ENCODE data around the gene INPP5K.

The INPP5K gene

DNA sequence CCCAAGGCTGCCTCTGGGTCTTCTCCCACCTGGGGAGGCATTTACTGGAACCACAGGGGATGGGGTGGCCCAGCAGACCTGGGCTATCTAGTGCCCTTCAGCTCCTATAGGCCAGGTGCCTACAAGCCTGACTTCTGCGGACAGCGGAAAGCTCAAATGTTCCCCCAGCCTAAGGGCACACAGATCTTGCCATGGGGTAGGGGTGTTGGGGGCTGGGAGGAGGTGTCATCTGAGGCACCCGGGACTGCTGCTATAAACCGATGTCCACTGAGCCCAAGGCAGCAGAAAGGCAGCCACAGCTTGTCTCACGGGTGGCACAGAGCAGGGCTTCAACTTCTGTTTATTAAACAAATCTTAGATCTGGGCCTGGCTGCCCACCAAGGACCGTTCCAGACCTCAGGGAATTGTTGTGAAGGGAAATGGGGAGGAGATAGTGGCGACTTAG lies 27.6 kb downstream of the INPP5K start:
- H3K9ac ChIP-seq (ENCODE audit: low read depth, low read length), result peak overlapping the region; percentile 90
- peaks cover 5% of the 10 kb centered on the region for H3K36me3 ChIP-seq (ENCODE audit: insufficient read depth, low read length)
- peak overlapping the region; percentile 99 for H3K4me2 ChIP-seq (ENCODE audit: low read length)
- H3K9me3 ChIP-seq (replicated peaks; ENCODE audit: low read length), result no peaks in the 10 kb centered on the region
- peaks cover 58% of the 10 kb centered on the region for H3K4me1 ChIP-seq (ENCODE audit: control insufficient read depth, insufficient read depth, low read length)
- peak overlapping the region; percentile 79 for H3K4me3 ChIP-seq (ENCODE audit: low read length)
- no peaks in the 10 kb centered on the region for H3K27me3 ChIP-seq (ENCODE audit: control insufficient read depth, insufficient read depth, low read length)

- H3K27me3 ChIP-seq (ENCODE audit: control insufficient read depth, insufficient read depth, low read length), result no peaks in the 10 kb centered on the region
- peak overlapping the region; percentile 79 for H3K4me3 ChIP-seq (ENCODE audit: low read length)
- H3K9me3 ChIP-seq (replicated peaks; ENCODE audit: low read length), result no peaks in the 10 kb centered on the region
- peak overlapping the region; percentile 90 for H3K9ac ChIP-seq (ENCODE audit: low read depth, low read length)
- H3K4me1 ChIP-seq (ENCODE audit: control insufficient read depth, insufficient read depth, low read length), result peaks cover 61% of the 10 kb centered on the region
- peak overlapping the region; percentile 99 for H3K4me2 ChIP-seq (ENCODE audit: low read length)
- peaks cover 10% of the 10 kb centered on the region for H3K36me3 ChIP-seq (ENCODE audit: insufficient read depth, low read length)
Measured at GRCh38 chr17:1487939-1488825, 28.2 kb downstream of the INPP5K start.

DNA sequence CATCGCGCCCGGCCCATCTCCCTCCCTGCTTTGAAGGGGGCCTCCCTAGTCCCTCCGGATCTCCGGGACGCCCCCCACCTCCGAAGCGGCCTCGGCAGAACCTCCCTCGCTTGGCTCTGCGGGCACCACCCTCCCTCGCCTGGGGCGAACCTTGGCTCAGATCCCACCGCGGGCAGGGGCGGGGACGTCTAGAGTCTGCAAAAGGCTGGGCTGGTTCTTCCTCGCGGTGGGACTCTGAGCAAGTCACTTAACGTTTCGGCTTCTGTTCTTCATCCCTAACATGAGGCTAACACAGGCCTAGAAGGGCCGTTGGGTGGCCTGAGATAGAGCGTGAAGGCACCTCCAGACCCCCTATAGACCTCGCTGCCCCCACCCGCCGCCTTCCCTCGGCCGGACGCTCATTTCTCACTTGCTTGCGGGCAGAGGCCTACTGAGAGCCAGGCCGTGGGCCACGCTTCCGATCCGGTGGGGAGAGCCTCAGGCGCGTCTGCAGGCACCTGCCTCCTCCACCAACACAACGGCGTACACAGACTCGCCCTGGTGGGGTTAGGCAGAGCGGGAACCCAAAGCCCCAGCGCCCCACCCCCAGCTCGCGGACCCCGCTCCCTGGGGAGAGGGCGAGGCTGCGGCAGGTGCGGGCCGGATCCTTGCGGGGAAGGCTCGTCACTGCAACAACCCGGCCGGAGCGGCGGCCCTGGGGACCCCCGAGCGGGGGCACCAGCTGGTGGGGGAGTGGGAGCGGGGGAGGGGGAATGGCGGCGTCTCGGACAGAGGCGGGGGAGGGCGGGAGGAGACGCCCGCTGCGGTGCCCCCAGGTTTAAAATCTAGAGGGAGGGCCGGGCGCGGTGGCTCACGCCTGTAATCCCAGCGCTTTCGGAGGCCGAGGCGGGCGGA lies 29.4 kb downstream of the INPP5K start:
- Histone ChIP-seq H3K9ac (ENCODE audit: low read depth, low read length) (peak overlapping the region; percentile 90), H3K36me3 (ENCODE audit: insufficient read depth, low read length) (peaks cover 17% of the 10 kb centered on the region), H3K4me2 (ENCODE audit: low read length) (peak overlapping the region; percentile 99), H3K4me3 (ENCODE audit: low read length) (peak overlapping the region; percentile 79), H3K4me1 (ENCODE audit: control insufficient read depth, insufficient read depth, low read length) (peaks cover 60% of the 10 kb centered on the region), H3K27me3 (ENCODE audit: control insufficient read depth, insufficient read depth, low read length) (no peaks in the 10 kb centered on the region), H3K9me3 (replicated peaks; ENCODE audit: low read length) (no peaks in the 10 kb centered on the region)

DNA sequence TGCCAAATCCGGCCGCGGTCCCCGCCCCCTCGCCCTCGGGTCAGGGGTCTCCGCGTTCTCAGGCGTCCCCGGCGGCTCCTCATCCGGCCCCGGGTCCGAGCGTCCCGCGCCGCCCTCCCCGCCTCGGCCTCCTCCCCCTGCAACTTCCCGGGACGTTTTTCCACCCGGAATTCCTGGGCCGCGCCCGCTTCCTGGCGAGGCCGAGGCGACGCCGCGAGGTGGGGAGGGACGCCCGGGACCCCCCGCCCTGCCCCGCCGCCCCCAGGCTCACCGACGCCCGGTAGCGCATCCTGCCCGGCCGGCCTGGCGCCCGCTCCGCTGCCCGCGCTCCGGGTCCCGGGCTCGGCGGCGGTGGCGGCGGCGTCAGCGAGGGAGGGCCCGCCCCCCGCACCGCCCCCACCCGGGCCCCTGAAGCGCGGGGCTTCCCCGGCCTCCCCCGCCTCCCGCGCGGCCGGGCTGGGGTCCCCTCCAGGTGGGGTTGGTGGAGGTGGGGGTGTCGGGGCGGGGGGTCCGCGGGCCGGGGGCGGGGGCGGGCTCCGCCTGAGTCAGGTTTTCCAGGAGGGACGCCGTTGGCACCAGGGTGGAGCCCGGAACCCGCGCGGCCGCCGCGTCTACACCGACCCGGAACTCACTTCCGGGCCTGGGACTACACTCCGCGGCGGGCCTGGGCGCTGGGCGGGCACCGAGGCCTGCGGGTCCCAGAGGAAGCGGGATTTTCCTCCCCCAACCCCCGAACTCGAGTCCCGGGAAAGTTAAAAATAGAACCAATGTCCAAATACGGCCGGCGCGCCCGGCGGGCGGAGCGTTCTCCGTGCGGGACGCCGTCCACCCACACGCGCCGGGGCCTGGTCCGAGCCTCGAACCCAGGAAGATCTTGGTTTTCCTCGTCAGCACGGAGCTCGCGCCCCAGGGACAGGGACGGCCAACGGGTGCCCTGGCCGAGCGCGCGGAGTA lies 30.7 kb downstream of the INPP5K start:
- peak overlapping the region; percentile 89 for H3K9ac ChIP-seq (ENCODE audit: low read depth, low read length)
- H3K36me3 ChIP-seq (ENCODE audit: insufficient read depth, low read length), result peaks cover 29% of the 10 kb centered on the region
- H3K27me3 ChIP-seq (ENCODE audit: control insufficient read depth, insufficient read depth, low read length), result no peaks in the 10 kb centered on the region
- H3K9me3 ChIP-seq (replicated peaks; ENCODE audit: low read length), result no peaks in the 10 kb centered on the region
- H3K4me2 ChIP-seq (ENCODE audit: low read length), result peak overlapping the region; percentile 98
- peak overlapping the region; percentile 83 for H3K4me3 ChIP-seq (ENCODE audit: low read length)
- H3K4me1 ChIP-seq (ENCODE audit: control insufficient read depth, insufficient read depth, low read length), result peaks cover 63% of the 10 kb centered on the region

DNA sequence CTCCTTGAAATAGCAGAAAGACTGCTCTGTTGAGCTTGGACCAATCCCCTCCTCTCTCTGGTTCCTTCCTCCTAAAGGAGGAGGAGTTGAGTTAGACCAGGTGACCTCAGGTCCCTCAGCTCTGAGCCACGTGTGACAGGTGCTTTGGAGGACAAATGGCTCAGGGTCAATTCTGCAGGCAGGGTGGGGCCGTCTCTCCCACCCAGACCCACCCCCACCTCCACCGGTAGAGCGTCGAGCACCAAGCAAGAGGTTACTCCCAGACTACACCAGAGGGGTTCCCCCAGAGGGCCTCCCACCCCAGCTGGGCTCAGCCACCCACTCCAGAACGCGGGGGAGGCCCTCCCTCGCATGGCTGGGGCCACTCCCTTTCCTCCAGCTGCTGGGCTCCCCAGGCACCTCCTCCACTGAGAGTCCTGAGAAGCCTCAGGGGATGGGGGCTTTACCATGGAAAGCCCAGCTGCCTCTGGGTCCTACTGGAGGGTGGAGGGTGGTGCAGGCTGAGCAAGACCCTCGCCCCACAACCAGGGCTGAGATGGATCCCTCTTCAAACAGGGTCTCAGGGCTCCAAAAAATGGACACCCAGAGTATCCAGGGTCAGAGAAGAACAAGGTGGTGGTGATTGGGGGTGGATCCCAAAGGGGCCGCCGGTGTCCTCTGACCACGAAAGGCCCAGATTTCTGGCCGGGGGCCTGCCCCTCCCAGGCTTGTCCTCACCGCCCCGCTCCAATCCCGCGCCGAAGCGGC lies 31.6 kb downstream of the INPP5K start:
- Histone ChIP-seq H3K27me3 (ENCODE audit: control insufficient read depth, insufficient read depth, low read length) (no peaks in the 10 kb centered on the region), H3K4me3 (ENCODE audit: low read length) (peak overlapping the region; percentile 83), H3K9me3 (replicated peaks; ENCODE audit: low read length) (no peaks in the 10 kb centered on the region), H3K4me1 (ENCODE audit: control insufficient read depth, insufficient read depth, low read length) (peaks cover 61% of the 10 kb centered on the region), H3K36me3 (ENCODE audit: insufficient read depth, low read length) (peaks cover 33% of the 10 kb centered on the region), H3K4me2 (ENCODE audit: low read length) (peak overlapping the region; percentile 98), H3K9ac (ENCODE audit: low read depth, low read length) (peak overlapping the region; percentile 89)

- H3K4me1 ChIP-seq (ENCODE audit: control insufficient read depth, insufficient read depth, low read length), result peaks cover 53% of the 10 kb centered on the region
- H3K36me3 ChIP-seq (ENCODE audit: insufficient read depth, low read length), result peaks cover 35% of the 10 kb centered on the region
- H3K4me2 ChIP-seq (ENCODE audit: low read length), result peak overlapping the region; percentile 98
- peak overlapping the region; percentile 50 for H3K9ac ChIP-seq (ENCODE audit: low read depth, low read length)
- no peaks in the 10 kb centered on the region for H3K27me3 ChIP-seq (ENCODE audit: control insufficient read depth, insufficient read depth, low read length)
- peak overlapping the region; percentile 83 for H3K4me3 ChIP-seq (ENCODE audit: low read length)
- no peaks in the 10 kb centered on the region for H3K9me3 ChIP-seq (replicated peaks; ENCODE audit: low read length)
Measured at GRCh38 chr17:1484060-1484535, 32.3 kb downstream of the INPP5K start.

DNA sequence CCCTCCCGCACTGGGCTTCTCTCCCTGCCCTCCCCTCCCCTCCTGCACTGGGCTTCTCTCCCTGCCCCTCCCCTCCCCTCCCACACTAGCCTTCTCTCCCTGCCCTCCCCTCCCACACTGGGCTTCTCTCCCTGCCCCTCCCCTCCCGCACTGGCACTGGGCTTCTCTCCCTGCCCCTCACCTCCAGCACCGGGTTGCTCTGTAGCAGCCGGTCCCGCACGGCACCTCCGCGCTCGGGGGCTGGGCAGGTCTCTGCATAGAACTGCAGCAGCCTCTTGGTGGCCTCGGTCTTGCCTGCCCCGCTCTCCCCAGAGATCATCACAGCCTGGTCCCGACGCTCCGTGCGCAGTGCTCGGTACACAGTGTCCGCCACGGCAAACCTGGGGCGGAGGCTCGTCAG lies 33.7 kb downstream of the INPP5K start:
- H3K4me1 ChIP-seq (ENCODE audit: control insufficient read depth, insufficient read depth, low read length), result peaks cover 42% of the 10 kb centered on the region
- no peak overlapping the region for H3K4me2 ChIP-seq (ENCODE audit: low read length)
- H3K9ac ChIP-seq (ENCODE audit: low read depth, low read length), result no peak overlapping the region
- no peaks in the 10 kb centered on the region for H3K27me3 ChIP-seq (ENCODE audit: control insufficient read depth, insufficient read depth, low read length)
- H3K36me3 ChIP-seq (ENCODE audit: insufficient read depth, low read length), result peaks cover 47% of the 10 kb centered on the region
- no peak overlapping the region for H3K4me3 ChIP-seq (ENCODE audit: low read length)
- no peaks in the 10 kb centered on the region for H3K9me3 ChIP-seq (replicated peaks; ENCODE audit: low read length)

DNA sequence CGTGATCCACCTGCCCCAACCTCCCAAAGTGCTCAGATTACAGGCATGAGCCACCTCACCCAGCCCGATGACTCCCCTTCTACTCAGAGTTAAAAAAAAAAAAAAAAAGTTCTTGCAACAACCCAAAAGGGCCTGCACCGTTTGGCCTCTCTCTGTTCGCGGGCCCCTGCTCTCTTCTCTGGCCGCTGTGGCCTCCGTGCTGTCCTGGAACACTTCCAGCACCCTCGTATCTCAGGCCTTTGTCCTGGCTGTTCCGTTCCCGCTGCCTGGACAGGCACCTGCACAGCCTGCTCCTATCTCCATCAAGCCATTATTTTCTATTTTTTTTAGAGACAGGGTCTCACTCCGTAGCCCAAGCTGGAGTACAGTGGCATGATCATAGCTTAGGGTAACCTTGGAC lies 34.7 kb downstream of the INPP5K start:
- no peak overlapping the region for H3K4me3 ChIP-seq (ENCODE audit: low read length)
- H3K4me2 ChIP-seq (ENCODE audit: low read length), result no peak overlapping the region
- H3K4me1 ChIP-seq (ENCODE audit: control insufficient read depth, insufficient read depth, low read length), result peaks cover 35% of the 10 kb centered on the region
- H3K9ac ChIP-seq (ENCODE audit: low read depth, low read length), result no peak overlapping the region
- H3K36me3 ChIP-seq (ENCODE audit: insufficient read depth, low read length), result peaks cover 55% of the 10 kb centered on the region
- no peaks in the 10 kb centered on the region for H3K9me3 ChIP-seq (replicated peaks; ENCODE audit: low read length)
- no peaks in the 10 kb centered on the region for H3K27me3 ChIP-seq (ENCODE audit: control insufficient read depth, insufficient read depth, low read length)

GRCh38 chr17:1480747-1481465 lies 35.5 kb downstream of the INPP5K start:
- Histone ChIP-seq H3K9ac (ENCODE audit: low read depth, low read length) (no peak overlapping the region), H3K9me3 (replicated peaks; ENCODE audit: low read length) (no peaks in the 10 kb centered on the region), H3K27me3 (ENCODE audit: control insufficient read depth, insufficient read depth, low read length) (no peaks in the 10 kb centered on the region), H3K4me1 (ENCODE audit: control insufficient read depth, insufficient read depth, low read length) (peaks cover 30% of the 10 kb centered on the region), H3K4me2 (ENCODE audit: low read length) (no peak overlapping the region), H3K4me3 (ENCODE audit: low read length) (no peak overlapping the region), H3K36me3 (ENCODE audit: insufficient read depth, low read length) (peaks cover 63% of the 10 kb centered on the region)

- Histone ChIP-seq H3K4me3 (ENCODE audit: low read length) (no peak overlapping the region), H3K4me2 (ENCODE audit: low read length) (no peak overlapping the region), H3K9me3 (replicated peaks; ENCODE audit: low read length) (no peaks in the 10 kb centered on the region), H3K4me1 (ENCODE audit: control insufficient read depth, insufficient read depth, low read length) (peaks cover 19% of the 10 kb centered on the region), H3K9ac (ENCODE audit: low read depth, low read length) (no peak overlapping the region), H3K36me3 (ENCODE audit: insufficient read depth, low read length) (peaks cover 75% of the 10 kb centered on the region), H3K27me3 (ENCODE audit: control insufficient read depth, insufficient read depth, low read length) (no peaks in the 10 kb centered on the region)
Measured at GRCh38 chr17:1478418-1478817, 38.0 kb downstream of the INPP5K start.
